Lower lobe of right lung (tissue), 2 donors: Measurements from ENCODE around the gene DEFB129. TPM values are rescaled to one million over a fixed set of nuclear protein-coding genes. Genes with fewer than 3 reads are reported as not detected.
"Not testable (repeated sequence)": the region's sequence is repeated elsewhere in the genome, so short reads cannot be mapped to it uniquely, and the experiment has no call there.

Experiments
- ATAC-seq, 2 donors: fragments of 200-7000 bp; cut with Tn5 transposase; one replicate each; pipeline ENCODE4 v1.9.1; 2020 to 2022; ENCODE audit warnings: mild to moderate bottlenecking in 2 of 2, moderate library complexity in 2 of 2
- DNase-seq: peaks from one replicate; pipeline ENCODE4 v3.0.0-alpha.2; 2020
- H3K27ac ChIP-seq: fragments of 200-600 bp; one replicate; pipeline ENCODE4 v1.8.0; 2022
- H3K27me3 ChIP-seq: fragments of 200-600 bp; one replicate; pipeline ENCODE4 v1.8.0; 2022; ENCODE audit warnings: low read depth
- H3K36me3 ChIP-seq: fragments of 200-600 bp; one replicate; pipeline ENCODE4 v1.8.0; 2022; ENCODE audit warnings: mild to moderate bottlenecking
- H3K4me1 ChIP-seq: fragments of 200-600 bp; one replicate; pipeline ENCODE4 v1.8.0; 2022
- H3K4me3 ChIP-seq: fragments of 200-600 bp; one replicate; pipeline ENCODE4 v1.8.0; 2022; ENCODE audit warnings: mild to moderate bottlenecking
- H3K9me3 ChIP-seq: fragments of 200-600 bp; one replicate; pipeline ENCODE4 v1.8.0; 2022
- intact Hi-C: fragments of 100-400 bp; cut with DNase I; formaldehyde crosslinking; loops from one replicate; pipeline ENCODE4 v1.11.0; 2022
- total RNA-seq: library from RNA; stranded (reverse); fragmentation: NEBNext Ultra II Directional; extraction: Animal tissue kit (Norgen Biotek cat#: 25700); gene quantifications from one replicate; pipeline ENCODE4 v1.2.1, GENCODE V29; 2021
- TF ChIP-seq, protein P1 (sequence below): fragments of 200-600 bp; IDR thresholded peaks from one replicate; pipeline ENCODE4 v1.8.0; 2022; ENCODE audit warnings: antibody characterized with exemption, mild to moderate bottlenecking
- donor health status: DM: no; HTN: yes; CAD: no; lungs with severe emphysema.

Gene DEFB129
- total RNA-seq, 1 donor from 2014 or later: not detected

DNA sequence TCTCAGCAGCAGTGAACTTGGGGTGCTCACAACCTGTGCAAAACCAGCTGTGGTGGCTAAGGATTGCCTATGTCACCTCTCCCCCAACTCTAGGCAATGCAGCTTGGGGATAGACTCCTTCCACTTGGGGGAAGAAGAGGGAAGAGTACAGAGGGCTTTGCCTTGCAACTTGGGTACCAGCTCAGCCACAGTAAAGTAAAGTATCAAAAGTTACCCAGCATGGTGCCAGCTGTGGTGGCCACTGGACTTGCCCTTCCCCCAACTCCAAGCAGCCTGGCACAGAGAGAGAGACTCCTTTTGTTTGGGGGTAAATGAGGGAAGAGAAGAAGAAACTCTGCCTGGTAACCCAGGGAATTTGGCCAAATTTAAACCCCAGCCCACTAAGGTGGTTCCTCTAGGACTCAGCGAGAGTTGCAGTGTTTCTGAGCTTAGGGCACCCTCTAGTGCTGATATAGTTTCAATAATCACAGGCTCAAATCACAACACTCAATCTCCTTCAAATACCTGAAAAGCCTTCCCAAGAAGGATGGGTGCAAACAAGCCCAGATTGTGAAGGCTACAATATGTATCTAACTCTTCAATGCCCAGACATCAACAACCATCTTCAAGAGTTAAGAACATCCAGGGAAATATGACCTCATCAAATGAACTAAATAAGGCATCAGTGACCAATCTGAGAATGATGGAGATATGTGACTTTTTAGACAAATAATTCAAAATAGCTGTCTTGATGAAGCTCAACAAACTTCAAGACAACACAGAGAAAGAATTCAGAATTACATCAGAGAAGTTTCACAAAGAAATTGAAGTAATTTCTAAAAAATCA lies 7.6 kb upstream of the DEFB129 start:
- no peaks in the 10 kb centered on the region for H3K4me1 ChIP-seq
- no peak for DNase-seq
- no peak overlapping the region for H3K27ac ChIP-seq
- no peaks in the 10 kb centered on the region for H3K9me3 ChIP-seq
- TF ChIP-seq, protein P1, sequence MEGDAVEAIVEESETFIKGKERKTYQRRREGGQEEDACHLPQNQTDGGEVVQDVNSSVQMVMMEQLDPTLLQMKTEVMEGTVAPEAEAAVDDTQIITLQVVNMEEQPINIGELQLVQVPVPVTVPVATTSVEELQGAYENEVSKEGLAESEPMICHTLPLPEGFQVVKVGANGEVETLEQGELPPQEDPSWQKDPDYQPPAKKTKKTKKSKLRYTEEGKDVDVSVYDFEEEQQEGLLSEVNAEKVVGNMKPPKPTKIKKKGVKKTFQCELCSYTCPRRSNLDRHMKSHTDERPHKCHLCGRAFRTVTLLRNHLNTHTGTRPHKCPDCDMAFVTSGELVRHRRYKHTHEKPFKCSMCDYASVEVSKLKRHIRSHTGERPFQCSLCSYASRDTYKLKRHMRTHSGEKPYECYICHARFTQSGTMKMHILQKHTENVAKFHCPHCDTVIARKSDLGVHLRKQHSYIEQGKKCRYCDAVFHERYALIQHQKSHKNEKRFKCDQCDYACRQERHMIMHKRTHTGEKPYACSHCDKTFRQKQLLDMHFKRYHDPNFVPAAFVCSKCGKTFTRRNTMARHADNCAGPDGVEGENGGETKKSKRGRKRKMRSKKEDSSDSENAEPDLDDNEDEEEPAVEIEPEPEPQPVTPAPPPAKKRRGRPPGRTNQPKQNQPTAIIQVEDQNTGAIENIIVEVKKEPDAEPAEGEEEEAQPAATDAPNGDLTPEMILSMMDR: no peak
- intact Hi-C loops: no loop called here
- H3K36me3 ChIP-seq: no peaks in the 10 kb centered on the region
- no peak overlapping the region for H3K4me3 ChIP-seq
- H3K27me3 ChIP-seq: no peaks in the 10 kb centered on the region
- ATAC-seq: peak; percentile 55 to 75

DNA sequence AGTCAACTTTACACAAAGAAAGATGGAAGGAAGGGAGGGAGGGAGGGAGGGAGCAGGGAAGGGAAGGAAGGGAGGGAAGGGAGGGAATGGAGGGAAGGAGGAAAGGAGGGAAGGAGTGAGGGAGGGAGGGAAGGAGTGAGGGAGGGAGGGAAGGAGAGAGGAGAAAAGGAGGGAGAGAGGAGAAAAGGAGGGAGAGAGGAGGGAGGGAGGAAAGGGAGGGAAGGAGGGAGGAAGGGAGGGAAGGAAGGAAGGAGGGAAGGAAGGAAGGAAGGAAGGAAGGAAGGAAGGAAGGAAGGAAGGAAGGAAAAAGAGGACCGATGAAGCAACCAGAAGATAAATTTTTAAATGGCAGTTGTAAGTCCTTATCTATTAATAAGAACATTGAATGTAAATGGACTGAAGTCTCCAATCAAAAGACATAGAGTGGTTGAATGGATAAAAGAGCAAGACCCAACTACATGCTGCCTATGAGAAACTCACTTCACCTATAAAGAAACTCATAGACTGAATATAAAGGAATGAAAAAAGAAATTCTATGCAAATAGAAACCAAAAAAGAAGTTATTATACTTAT lies 5.7 kb upstream of the DEFB129 start:
- Histone ChIP-seq H3K9me3 (no peaks in the 10 kb centered on the region), H3K4me1 (no peaks in the 10 kb centered on the region), H3K4me3 (no peak overlapping the region), H3K27me3 (no peaks in the 10 kb centered on the region), H3K27ac (no peak overlapping the region), H3K36me3 (no peaks in the 10 kb centered on the region)
- no peak for DNase-seq
- TF ChIP-seq, protein P1: no peak
- ATAC-seq: no peak
- intact Hi-C loops: no loop called here

DNA sequence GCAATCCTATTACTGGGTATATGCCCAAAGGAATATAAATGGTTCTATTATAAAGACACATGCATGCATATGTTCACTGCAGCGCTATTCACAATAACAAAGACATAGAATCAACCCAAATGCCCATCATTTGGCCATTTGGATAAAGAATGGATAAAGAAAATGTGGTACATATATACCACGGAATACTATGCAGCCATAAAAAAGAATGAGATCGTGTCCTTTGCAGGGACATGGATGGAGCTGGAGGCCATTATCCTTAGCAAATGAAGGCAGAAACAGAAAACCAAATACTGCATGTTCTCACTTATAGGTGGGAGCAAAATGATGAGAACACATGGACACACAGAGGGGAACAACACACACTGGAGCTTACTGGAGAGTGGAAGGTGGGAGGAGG lies 1.2 kb upstream of the DEFB129 start:
- H3K27ac ChIP-seq, H3K36me3 ChIP-seq, H3K9me3 ChIP-seq, intact Hi-C loops, ATAC-seq, H3K27me3 ChIP-seq, H3K4me3 ChIP-seq, DNase-seq, H3K4me1 ChIP-seq: not testable (repeated sequence)

DNA sequence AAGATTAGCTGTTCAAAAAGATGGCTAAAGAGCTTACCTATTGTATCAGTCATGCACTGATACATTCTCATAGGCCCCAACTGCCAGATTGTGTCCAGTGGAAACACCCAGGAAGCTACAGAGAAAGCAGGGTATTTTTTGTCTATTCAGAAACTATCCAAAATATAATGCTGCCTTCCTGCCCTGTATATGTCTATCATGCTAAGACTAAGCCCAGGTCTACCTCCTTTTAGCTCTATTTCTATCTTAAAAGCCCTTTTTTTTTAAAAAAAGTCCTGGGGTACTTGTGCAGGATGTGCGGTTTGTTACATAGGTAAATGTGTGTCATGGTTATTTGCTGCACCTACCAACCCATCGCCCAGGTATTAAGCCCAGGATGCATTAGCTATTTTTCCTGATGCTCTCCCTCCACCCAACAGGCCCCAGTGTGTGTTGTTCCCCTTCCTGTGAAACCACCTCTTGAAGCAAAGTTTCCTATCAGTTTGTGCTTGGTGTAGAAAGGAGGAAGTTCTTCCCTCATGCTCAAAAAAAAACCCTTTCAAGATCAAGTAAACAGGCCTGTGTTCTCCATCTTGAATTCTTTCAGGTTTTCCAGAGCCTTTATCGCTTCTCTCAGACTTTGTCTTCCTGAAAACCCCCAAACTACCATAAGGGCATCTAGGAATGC lies 514 bp downstream of the DEFB129 start:
- Histone ChIP-seq H3K27ac (no peak overlapping the region), H3K36me3 (no peaks in the 10 kb centered on the region), H3K4me1 (no peaks in the 10 kb centered on the region), H3K4me3 (no peak overlapping the region), H3K9me3 (no peaks in the 10 kb centered on the region), H3K27me3 (no peaks in the 10 kb centered on the region)
- ATAC-seq: no peak
- TF ChIP-seq, protein P1: no peak
- no peak for DNase-seq
- intact Hi-C loops: no loop called here

DNA sequence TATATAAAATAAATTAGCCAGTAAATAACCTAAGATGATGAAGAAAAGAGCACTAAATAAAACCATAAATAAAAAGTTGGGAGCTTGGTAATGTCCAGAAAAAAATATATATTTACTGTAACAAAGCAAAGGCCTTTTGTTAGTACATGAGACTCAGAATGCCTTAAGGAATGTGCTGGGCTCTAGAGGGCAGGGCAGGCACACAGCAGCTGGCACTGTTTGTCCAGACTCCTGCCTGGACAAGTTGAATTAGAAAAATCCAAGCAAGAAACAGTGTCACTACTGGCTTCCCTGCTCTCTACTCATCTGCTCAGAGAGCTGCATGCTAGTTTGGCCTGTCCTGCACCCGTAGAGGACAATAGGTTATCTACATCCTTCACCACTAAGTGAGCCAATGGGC lies 8.8 kb downstream of the DEFB129 start:
- TF ChIP-seq, protein P1: peak; percentile 15

More for the DNA sequence above, 8.8 kb downstream of the DEFB129 start:
- DNase-seq (no peak), ATAC-seq (peak; percentile 54 to 57)
- H3K36me3 ChIP-seq: no peaks in the 10 kb centered on the region
- no peak overlapping the region for H3K4me3 ChIP-seq
- no peak overlapping the region for H3K27ac ChIP-seq
- no peaks in the 10 kb centered on the region for H3K9me3 ChIP-seq
- intact Hi-C loops: no loop called here
- H3K4me1 ChIP-seq: peaks cover 12% of the 10 kb centered on the region
- H3K27me3 ChIP-seq: no peaks in the 10 kb centered on the region
